ENCODE data around the gene CAMKMT.

CAMKMT gene

GRCh38 chr2:44817256-44817655 lies 455.5 kb downstream of the CAMKMT start:
- DNase-seq (ENCODE audit: low read depth), result no peak
- TF ChIP-seq, protein P1, sequence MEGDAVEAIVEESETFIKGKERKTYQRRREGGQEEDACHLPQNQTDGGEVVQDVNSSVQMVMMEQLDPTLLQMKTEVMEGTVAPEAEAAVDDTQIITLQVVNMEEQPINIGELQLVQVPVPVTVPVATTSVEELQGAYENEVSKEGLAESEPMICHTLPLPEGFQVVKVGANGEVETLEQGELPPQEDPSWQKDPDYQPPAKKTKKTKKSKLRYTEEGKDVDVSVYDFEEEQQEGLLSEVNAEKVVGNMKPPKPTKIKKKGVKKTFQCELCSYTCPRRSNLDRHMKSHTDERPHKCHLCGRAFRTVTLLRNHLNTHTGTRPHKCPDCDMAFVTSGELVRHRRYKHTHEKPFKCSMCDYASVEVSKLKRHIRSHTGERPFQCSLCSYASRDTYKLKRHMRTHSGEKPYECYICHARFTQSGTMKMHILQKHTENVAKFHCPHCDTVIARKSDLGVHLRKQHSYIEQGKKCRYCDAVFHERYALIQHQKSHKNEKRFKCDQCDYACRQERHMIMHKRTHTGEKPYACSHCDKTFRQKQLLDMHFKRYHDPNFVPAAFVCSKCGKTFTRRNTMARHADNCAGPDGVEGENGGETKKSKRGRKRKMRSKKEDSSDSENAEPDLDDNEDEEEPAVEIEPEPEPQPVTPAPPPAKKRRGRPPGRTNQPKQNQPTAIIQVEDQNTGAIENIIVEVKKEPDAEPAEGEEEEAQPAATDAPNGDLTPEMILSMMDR (IDR thresholded peaks at IDR 0.05; ENCODE audit: low read length, missing control alignments), result no peak
- no peak overlapping the region for H3K4me3 ChIP-seq (replicated peaks; ENCODE audit: low read depth, low read length)

- TF ChIP-seq, protein P1 (IDR thresholded peaks at IDR 0.05; ENCODE audit: low read length, missing control alignments), result no peak
- DNase-seq (ENCODE audit: low read depth), result no peak
- no peak overlapping the region for H3K4me3 ChIP-seq (replicated peaks; ENCODE audit: low read depth, low read length)
Observed at GRCh38 chr2:44817673-44818335, 456.1 kb downstream of the CAMKMT start.

GRCh38 chr2:44819061-44819460 lies 457.3 kb downstream of the CAMKMT start:
- no peak for DNase-seq (ENCODE audit: low read depth)
- TF ChIP-seq, protein P1 (IDR thresholded peaks at IDR 0.05; ENCODE audit: low read length, missing control alignments), result no peak
- H3K4me3 ChIP-seq (replicated peaks; ENCODE audit: low read depth, low read length), result no peak overlapping the region

DNA sequence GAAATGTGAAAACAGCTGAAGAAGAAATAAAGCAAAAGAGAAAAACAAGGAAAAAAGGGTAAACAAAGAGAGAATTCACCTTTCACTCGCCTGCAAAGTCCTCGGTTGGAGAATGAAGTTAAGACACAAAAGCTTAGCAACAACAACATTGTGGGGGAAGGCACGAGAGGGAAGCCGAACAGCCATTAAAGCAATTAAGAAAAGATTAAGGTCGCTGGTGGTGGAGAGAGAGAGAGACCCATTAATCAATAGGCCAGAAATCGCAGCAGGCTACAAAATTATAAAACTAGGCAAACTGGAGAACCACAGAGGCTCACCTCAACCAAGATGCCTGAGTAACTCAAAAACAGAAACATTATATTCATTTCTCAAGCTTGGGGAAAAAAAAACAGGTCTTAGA lies 459.8 kb downstream of the CAMKMT start:
- H3K4me3 ChIP-seq (replicated peaks; ENCODE audit: low read depth, low read length), result no peak overlapping the region
- TF ChIP-seq, protein P1 (IDR thresholded peaks at IDR 0.05; ENCODE audit: low read length, missing control alignments), result no peak
- no peak for DNase-seq (ENCODE audit: low read depth)

- no peak overlapping the region for H3K4me3 ChIP-seq (replicated peaks; ENCODE audit: low read depth, low read length)
- TF ChIP-seq, protein P1 (IDR thresholded peaks at IDR 0.05; ENCODE audit: low read length, missing control alignments), result no peak
- DNase-seq (ENCODE audit: low read depth), result no peak
Observed at GRCh38 chr2:44822174-44822573, 460.4 kb downstream of the CAMKMT start.
